ENCODE measurements around the gene LINGO3.

Gene LINGO3

DNA sequence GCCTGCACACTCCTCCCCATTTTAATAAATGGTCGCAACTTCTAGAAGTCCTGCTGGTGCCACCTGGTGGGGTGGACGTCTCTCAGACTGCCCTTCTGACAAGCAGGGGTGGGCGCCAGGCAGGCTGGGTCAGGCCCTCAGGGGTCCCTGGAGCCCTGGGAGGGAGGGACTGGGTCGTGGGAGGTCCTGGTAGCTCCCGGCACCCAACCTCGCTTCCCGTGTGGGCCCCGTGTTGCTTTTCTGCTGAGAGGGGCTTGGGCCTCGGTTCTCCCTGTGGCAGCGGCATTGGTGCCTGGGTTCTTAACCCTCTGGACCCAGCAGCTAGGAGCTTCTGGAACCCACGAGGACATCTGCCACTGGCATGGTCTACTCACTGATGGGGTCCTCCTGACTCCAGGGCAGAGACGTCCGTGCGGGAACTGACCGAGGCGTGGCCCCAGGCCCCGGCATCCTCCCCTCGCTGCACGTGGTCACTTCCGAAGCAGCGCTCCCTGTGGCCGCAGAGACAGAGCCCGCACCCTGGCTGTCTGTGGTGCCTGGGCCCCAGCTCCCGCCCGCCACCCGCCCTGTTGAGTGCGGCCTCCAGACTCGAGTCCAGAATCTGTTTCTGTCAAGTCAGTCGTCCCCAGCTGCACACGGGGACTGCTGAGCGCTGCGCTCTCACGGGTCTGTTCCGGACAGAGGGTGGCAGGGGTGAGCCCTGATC, 46.1 kb upstream of the LINGO3 start (continued):
- TF ChIP-seq SETDB1 (IDR thresholded peaks at IDR 0.05; ENCODE audit: insufficient read length, low read length) = no peak
- TF ChIP-seq KLF9 (tag by site-specific recombination; IDR thresholded peaks at IDR 0.05; ENCODE audit: low read depth) = no peak
- no peak for TF ChIP-seq ZNF48 (tag by site-specific recombination; IDR thresholded peaks at IDR 0.05)

GRCh38 chr19:2353159-2353886, 45.4 kb upstream of the LINGO3 start:
- POLR2A ChIA-PET = no interaction called here
- CTCF ChIA-PET = interaction anchor here (0.6 kb wide), 1 partner anchor 969 kb away, joined by 3 read pairs; no protein-coding TSS in a partner anchor
- H3K27ac ChIP-seq (ENCODE audit: extremely low read depth, low read depth, low read length) = no peak overlapping the region
- H3K4me3 ChIP-seq (ENCODE audit: low read depth, low read length) = no peak overlapping the region
- no peaks in the 10 kb centered on the region for H3K9me3 ChIP-seq (ENCODE audit: control insufficient read depth, insufficient read depth, low read depth, low read length)
- H3K4me1 ChIP-seq (ENCODE audit: control insufficient read depth, insufficient read depth, low read length) = no peaks in the 10 kb centered on the region
- TF ChIP-seq, protein P1, sequence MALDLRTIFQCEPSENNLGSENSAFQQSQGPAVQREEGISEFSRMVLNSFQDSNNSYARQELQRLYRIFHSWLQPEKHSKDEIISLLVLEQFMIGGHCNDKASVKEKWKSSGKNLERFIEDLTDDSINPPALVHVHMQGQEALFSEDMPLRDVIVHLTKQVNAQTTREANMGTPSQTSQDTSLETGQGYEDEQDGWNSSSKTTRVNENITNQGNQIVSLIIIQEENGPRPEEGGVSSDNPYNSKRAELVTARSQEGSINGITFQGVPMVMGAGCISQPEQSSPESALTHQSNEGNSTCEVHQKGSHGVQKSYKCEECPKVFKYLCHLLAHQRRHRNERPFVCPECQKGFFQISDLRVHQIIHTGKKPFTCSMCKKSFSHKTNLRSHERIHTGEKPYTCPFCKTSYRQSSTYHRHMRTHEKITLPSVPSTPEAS (tag by site-specific recombination; IDR thresholded peaks at IDR 0.05) = no peak
- TF ChIP-seq ZNF223 (tag by site-specific recombination; IDR thresholded peaks at IDR 0.05) = no peak
- TF ChIP-seq, protein P2, sequence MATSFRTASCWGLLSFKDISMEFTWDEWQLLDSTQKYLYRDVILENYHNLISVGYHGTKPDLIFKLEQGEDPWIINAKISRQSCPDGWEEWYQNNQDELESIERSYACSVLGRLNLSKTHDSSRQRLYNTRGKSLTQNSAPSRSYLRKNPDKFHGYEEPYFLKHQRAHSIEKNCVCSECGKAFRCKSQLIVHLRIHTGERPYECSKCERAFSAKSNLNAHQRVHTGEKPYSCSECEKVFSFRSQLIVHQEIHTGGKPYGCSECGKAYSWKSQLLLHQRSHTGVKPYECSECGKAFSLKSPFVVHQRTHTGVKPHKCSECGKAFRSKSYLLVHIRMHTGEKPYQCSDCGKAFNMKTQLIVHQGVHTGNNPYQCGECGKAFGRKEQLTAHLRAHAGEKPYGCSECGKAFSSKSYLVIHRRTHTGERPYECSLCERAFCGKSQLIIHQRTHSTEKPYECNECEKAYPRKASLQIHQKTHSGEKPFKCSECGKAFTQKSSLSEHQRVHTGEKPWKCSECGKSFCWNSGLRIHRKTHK (tag by site-specific recombination; IDR thresholded peaks at IDR 0.05) = no peak
- TF ChIP-seq ZNF843 (tag by site-specific recombination; IDR thresholded peaks at IDR 0.05) = no peak
- no peak for TF ChIP-seq ZNF600 (tag by site-specific recombination; IDR thresholded peaks at IDR 0.05)
- no peak for TF ChIP-seq ZNF549 (tag by site-specific recombination; IDR thresholded peaks at IDR 0.05)
- H3K36me3 ChIP-seq (ENCODE audit: control insufficient read depth in 2 of 2, insufficient read depth in 1 of 2, low read length in 2 of 2) = peaks cover 0 to 34% of the 10 kb centered on the region in 2 experiments; a peak in 1 of 3 replicates

DNA sequence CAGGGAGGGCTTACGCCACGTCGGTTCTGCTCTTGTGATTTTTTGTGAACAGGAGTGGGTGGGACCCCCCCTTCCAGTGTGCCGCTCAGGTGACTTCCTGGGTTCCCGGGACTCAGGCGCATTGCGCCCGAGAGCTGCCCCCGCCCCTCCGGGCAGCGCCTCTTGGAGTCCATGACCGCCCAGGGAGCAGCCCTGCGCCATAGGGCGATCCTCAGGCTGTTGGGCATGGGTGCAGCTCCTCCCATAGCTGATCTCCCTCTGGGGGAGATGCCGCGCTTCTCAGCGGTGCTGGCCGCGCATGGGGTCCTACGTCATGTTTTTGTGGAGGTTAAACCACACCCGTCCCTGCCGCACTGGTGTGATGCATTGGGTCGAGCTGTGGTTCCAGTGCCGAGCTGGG, 44.2 kb upstream of the LINGO3 start:
- no peaks in the 10 kb centered on the region for H3K4me1 ChIP-seq (ENCODE audit: control insufficient read depth, insufficient read depth, low read length)
- H3K27ac ChIP-seq (ENCODE audit: extremely low read depth, low read depth, low read length) = no peak overlapping the region
- ChIA-PET POLR2A (no interaction called here), CTCF (no interaction called here)
- TF ChIP-seq HIC1 (tag by site-specific recombination; IDR thresholded peaks at IDR 0.05) = no peak
- TF ChIP-seq ZNF202 (tag by site-specific recombination; IDR thresholded peaks at IDR 0.05; ENCODE audit: borderline replicate concordance) = no peak
- no peak for TF ChIP-seq ZFP69B (tag by site-specific recombination; IDR thresholded peaks at IDR 0.05)
- TF ChIP-seq ZBTB44 (tag by site-specific recombination; IDR thresholded peaks at IDR 0.05) = no peak
- no peak for TF ChIP-seq GLIS2 (tag by site-specific recombination; IDR thresholded peaks at IDR 0.05)
- TF ChIP-seq BCL6B (tag by site-specific recombination; IDR thresholded peaks at IDR 0.05) = no peak
- TF ChIP-seq, protein P3, sequence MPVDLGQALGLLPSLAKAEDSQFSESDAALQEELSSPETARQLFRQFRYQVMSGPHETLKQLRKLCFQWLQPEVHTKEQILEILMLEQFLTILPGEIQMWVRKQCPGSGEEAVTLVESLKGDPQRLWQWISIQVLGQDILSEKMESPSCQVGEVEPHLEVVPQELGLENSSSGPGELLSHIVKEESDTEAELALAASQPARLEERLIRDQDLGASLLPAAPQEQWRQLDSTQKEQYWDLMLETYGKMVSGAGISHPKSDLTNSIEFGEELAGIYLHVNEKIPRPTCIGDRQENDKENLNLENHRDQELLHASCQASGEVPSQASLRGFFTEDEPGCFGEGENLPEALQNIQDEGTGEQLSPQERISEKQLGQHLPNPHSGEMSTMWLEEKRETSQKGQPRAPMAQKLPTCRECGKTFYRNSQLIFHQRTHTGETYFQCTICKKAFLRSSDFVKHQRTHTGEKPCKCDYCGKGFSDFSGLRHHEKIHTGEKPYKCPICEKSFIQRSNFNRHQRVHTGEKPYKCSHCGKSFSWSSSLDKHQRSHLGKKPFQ (tag by site-specific recombination; IDR thresholded peaks at IDR 0.05) = no peak
- TF ChIP-seq ZBTB17 (tag by site-specific recombination; IDR thresholded peaks at IDR 0.05) = no peak
- TF ChIP-seq GLI4 (tag by site-specific recombination; IDR thresholded peaks at IDR 0.05) = no peak
- TF ChIP-seq ZNF558 (tag by site-specific recombination; IDR thresholded peaks at IDR 0.05) = no peak
- TF ChIP-seq OVOL3 (tag by site-specific recombination; IDR thresholded peaks at IDR 0.05) = no peak
- TF ChIP-seq, protein P4, sequence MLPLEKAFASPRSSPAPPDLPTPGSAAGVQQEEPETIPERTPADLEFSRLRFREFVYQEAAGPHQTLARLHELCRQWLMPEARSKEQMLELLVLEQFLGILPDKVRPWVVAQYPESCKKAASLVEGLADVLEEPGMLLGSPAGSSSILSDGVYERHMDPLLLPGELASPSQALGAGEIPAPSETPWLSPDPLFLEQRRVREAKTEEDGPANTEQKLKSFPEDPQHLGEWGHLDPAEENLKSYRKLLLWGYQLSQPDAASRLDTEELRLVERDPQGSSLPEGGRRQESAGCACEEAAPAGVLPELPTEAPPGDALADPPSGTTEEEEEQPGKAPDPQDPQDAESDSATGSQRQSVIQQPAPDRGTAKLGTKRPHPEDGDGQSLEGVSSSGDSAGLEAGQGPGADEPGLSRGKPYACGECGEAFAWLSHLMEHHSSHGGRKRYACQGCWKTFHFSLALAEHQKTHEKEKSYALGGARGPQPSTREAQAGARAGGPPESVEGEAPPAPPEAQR (tag by site-specific recombination; IDR thresholded peaks at IDR 0.05) = no peak
- H3K9me3 ChIP-seq (ENCODE audit: control insufficient read depth, insufficient read depth, low read depth, low read length) = no peaks in the 10 kb centered on the region
- peaks cover 0 to 35% of the 10 kb centered on the region in 2 experiments; a peak in 1 of 3 replicates for H3K36me3 ChIP-seq (ENCODE audit: control insufficient read depth in 2 of 2, insufficient read depth in 1 of 2, low read length in 2 of 2)
- no peak overlapping the region for H3K4me3 ChIP-seq (ENCODE audit: low read depth, low read length)
